ENCODE measurements around the gene EQTN. TPM values are rescaled to one million over a fixed set of nuclear protein-coding genes. Genes with fewer than 3 reads are reported as not detected.

EQTN gene
- total RNA-seq, 6 donors from 2014 or later = 0.34 to 0.40 TPM; not detected in 4

GRCh38 chr9:27329291-27329690, 32.3 kb upstream of the EQTN start:
- H3K4me3 ChIP-seq = no peak overlapping the region
- no peak overlapping the region for H3K27ac ChIP-seq
- no peaks in the 10 kb centered on the region for H3K36me3 ChIP-seq
- no peaks in the 10 kb centered on the region for H3K27me3 ChIP-seq
- no peaks in the 10 kb centered on the region for H3K9me3 ChIP-seq
- TF ChIP-seq EP300 (IDR thresholded peaks at IDR 0.05) (no peak), POLR2A (IDR thresholded peaks at IDR 0.05) (no peak), POLR2AphosphoS5 (IDR thresholded peaks at IDR 0.05) (no peak)
- TF ChIP-seq, protein P1, sequence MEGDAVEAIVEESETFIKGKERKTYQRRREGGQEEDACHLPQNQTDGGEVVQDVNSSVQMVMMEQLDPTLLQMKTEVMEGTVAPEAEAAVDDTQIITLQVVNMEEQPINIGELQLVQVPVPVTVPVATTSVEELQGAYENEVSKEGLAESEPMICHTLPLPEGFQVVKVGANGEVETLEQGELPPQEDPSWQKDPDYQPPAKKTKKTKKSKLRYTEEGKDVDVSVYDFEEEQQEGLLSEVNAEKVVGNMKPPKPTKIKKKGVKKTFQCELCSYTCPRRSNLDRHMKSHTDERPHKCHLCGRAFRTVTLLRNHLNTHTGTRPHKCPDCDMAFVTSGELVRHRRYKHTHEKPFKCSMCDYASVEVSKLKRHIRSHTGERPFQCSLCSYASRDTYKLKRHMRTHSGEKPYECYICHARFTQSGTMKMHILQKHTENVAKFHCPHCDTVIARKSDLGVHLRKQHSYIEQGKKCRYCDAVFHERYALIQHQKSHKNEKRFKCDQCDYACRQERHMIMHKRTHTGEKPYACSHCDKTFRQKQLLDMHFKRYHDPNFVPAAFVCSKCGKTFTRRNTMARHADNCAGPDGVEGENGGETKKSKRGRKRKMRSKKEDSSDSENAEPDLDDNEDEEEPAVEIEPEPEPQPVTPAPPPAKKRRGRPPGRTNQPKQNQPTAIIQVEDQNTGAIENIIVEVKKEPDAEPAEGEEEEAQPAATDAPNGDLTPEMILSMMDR (IDR thresholded peaks at IDR 0.05) = no peak
- no peak for ATAC-seq (ENCODE audit: low FRiP score in 2 of 2)
- H3K4me1 ChIP-seq = peaks cover 0 to 3% (median 0%) of the 10 kb centered on the region in 4 donors
- WGBS, 2 donors = 77 to 79% methylated on average over 9 of the region's 9 CpGs
- no peak for DNase-seq

DNA sequence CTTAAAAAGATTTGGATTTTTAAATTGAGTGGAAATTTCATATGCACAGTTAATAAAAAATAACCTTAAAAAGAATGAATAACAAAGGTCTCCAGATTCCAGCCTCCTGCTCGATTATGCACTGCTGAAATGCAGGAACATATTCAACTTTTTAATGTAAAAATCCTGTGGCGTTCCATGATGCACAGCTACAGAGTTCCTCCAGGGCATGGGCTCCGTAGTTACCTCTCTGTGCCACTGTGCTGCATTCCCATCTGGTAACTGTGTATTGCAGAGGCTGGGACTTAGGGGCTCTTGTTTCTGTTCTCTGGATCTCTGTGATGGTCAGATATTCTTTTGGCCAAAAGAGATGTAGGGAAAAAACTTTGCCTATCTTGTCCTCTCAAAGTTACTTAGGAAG, 31.5 kb upstream of the EQTN start:
- Histone ChIP-seq H3K27me3 (no peaks in the 10 kb centered on the region), H3K27ac (no peak overlapping the region), H3K4me1 (peaks cover 0 to 2% (median 0%) of the 10 kb centered on the region in 4 donors), H3K36me3 (no peaks in the 10 kb centered on the region), H3K4me3 (no peak overlapping the region), H3K9me3 (no peaks in the 10 kb centered on the region)
- WGBS, 2 donors = 74 to 85% methylated on average over 3 of the region's 3 CpGs
- no peak for TF ChIP-seq POLR2A (IDR thresholded peaks at IDR 0.05)
- TF ChIP-seq EP300 (IDR thresholded peaks at IDR 0.05) = no peak
- TF ChIP-seq, protein P1 (IDR thresholded peaks at IDR 0.05) = no peak
- TF ChIP-seq POLR2AphosphoS5 (IDR thresholded peaks at IDR 0.05) = no peak
- DNase-seq = no peak
- no peak for ATAC-seq (ENCODE audit: low FRiP score in 2 of 2)

GRCh38 chr9:27311184-27311583, 14.2 kb upstream of the EQTN start:
- no peaks in the 10 kb centered on the region for H3K36me3 ChIP-seq
- no peaks in the 10 kb centered on the region for H3K27me3 ChIP-seq
- DNase-seq = no peak
- no peak for ATAC-seq (ENCODE audit: low FRiP score in 2 of 2)
- WGBS, 2 donors = 76 to 83% methylated on average over 2 of the region's 2 CpGs
- H3K4me1 ChIP-seq = no peaks in the 10 kb centered on the region
- TF ChIP-seq POLR2AphosphoS5 (IDR thresholded peaks at IDR 0.05) (no peak), POLR2A (IDR thresholded peaks at IDR 0.05) (no peak), EP300 (IDR thresholded peaks at IDR 0.05) (no peak)
- no peaks in the 10 kb centered on the region for H3K9me3 ChIP-seq
- no peak overlapping the region for H3K4me3 ChIP-seq
- H3K27ac ChIP-seq = no peak overlapping the region

- TF ChIP-seq EP300 (IDR thresholded peaks at IDR 0.05) (no peak), POLR2AphosphoS5 (IDR thresholded peaks at IDR 0.05) (no peak), POLR2A (IDR thresholded peaks at IDR 0.05) (no peak)
- TF ChIP-seq, protein P1 (IDR thresholded peaks at IDR 0.05) = no peak
- Histone ChIP-seq H3K27me3 (no peaks in the 10 kb centered on the region), H3K9me3 (no peaks in the 10 kb centered on the region), H3K4me3 (no peak overlapping the region), H3K36me3 (no peaks in the 10 kb centered on the region), H3K4me1 (no peaks in the 10 kb centered on the region), H3K27ac (no peak overlapping the region)
- WGBS, 2 donors = 62 to 79% methylated on average over 2 of the region's 2 CpGs
- DNase-seq (no peak), ATAC-seq (ENCODE audit: low FRiP score in 2 of 2) (no peak)
These were observed 13.6 kb upstream of the EQTN start for GRCh38 chr9:27310582-27310981.

DNA sequence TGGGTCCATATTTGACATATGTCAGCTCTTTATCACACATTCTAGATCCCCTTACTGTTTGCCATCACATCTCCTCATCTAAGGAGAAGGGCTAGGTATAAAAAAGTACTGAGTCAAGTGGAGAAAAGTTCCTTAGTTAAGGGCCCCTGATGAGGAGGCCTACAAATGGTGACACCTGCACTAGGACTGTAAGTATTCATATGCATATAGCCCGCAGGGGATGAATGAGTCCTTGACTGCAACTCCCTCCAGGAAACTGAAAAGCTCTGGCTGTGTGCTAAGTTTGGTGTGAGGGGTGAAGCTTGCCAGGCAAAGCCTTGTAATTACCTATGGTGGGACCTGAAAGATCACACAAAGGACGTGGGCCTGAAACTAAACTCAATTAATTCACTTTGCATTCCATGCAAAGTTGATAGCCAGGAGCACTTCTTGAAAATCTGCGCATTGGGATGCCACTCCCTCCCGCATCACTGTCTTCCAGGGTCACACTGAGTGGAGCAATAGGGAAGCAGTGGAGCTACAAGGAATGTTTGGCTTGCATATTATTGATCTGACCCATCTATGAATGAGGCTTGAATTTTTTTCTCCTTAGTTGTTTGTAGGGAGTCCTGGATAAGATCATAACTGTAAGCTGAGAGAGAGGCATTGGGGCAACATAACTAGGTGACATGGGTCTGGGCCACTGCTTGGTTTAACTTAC, 11.9 kb upstream of the EQTN start:
- Histone ChIP-seq H3K4me1 (no peaks in the 10 kb centered on the region), H3K27me3 (no peaks in the 10 kb centered on the region), H3K9me3 (no peaks in the 10 kb centered on the region), H3K36me3 (no peaks in the 10 kb centered on the region), H3K27ac (no peak overlapping the region), H3K4me3 (no peak overlapping the region)
- TF ChIP-seq EP300 (IDR thresholded peaks at IDR 0.05) (no peak), POLR2AphosphoS5 (IDR thresholded peaks at IDR 0.05) (no peak), POLR2A (IDR thresholded peaks at IDR 0.05) (no peak)
- TF ChIP-seq, protein P1 (IDR thresholded peaks at IDR 0.05) = no peak
- ATAC-seq (ENCODE audit: low FRiP score in 2 of 2) (no peak), DNase-seq (no peak)
- 66 to 91% methylated on average over 2 to 4 of the region's 4 CpGs for WGBS, 2 donors
